Measurements from ENCODE around the gene TMEM54. TPM values are rescaled to one million over a fixed set of nuclear protein-coding genes. Genes with fewer than 3 reads are reported as not detected.

Gene TMEM54
- total and polyA plus RNA-seq, 4 experiments from 2014 or later = not detected

DNA sequence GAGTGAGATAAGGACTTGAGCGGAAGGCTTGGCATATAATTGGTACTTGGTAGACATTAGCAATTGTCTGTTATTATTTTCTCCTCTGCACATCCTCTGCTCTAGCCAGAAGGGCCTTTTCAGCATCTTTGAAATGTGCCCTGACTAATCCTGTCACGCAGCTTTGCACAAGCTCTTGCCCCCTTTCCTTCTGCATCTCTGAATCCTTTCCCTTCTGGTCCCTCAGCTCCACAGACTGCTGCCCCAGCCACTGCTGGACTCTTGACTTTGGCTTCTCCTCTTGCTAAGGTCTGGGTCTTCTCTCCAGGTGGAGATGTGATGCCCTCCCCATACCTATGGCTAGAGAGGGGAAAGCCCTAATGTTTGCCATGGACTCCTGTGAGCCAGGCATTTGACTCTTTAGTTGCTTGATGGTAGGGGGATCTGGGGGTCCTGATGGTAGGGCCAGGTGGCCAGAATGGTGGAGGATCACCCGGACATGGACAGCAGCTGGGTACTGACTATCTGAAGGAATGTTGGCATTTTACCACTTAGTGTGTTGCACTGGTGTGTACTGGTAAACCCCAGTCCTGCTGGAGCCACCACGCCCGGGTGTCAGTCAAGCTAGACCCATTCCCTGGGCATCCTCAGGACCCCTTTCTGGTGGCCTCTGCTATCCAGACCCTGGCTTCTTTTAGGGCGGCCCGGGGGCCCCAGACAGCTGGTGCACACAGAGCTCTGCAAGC lies 10.5 kb downstream of the TMEM54 start:
- H3K4me3 Mint-ChIP-seq = peak overlapping the region in 1 of 8 donors; percentile 36
- peaks cover 0 to 2% (median 0%) of the 10 kb centered on the region in 8 donors for H3K9me3 Mint-ChIP-seq
- peaks cover 5 to 14% (median 11%) of the 10 kb centered on the region in 4 donors for H3K4me1 Mint-ChIP-seq
- H3K36me3 Mint-ChIP-seq = peaks cover 0 to 6% of the 10 kb centered on the region in 2 donors
- Histone ChIP-seq H3K4me1 (ENCODE audit: insufficient read depth, low read length) (peaks cover 3% of the 10 kb centered on the region), H3K27ac (ENCODE audit: low read depth, low read length) (no peak overlapping the region), H3K4me3 (ENCODE audit: low read length in 2 of 2) (no peak overlapping the region), H3K36me3 (ENCODE audit: insufficient read depth, low read length) (no peaks in the 10 kb centered on the region), H3K9me3 (ENCODE audit: control insufficient read depth in 1 of 2, low read length in 2 of 2) (no peaks in the 10 kb centered on the region), H3K27me3 (ENCODE audit: insufficient read depth, low read length) (peaks cover 21% of the 10 kb centered on the region)
- ChIA-PET CTCF (ENCODE audit: partially characterized antibody) (interaction anchor here (0.9 kb wide), 1 partner anchor 9 kb away, joined by 3 read pairs; no protein-coding TSS in a partner anchor), POLR2A (ENCODE audit: partially characterized antibody) (no interaction called here)
- peaks cover 43 to 66% of the 10 kb centered on the region in 2 donors for H3K27me3 Mint-ChIP-seq
- no peak overlapping the region for H3K27ac Mint-ChIP-seq
- no peak for DNase-seq
- intact Hi-C loops (cut with micrococcal nuclease) = no loop called here

DNA sequence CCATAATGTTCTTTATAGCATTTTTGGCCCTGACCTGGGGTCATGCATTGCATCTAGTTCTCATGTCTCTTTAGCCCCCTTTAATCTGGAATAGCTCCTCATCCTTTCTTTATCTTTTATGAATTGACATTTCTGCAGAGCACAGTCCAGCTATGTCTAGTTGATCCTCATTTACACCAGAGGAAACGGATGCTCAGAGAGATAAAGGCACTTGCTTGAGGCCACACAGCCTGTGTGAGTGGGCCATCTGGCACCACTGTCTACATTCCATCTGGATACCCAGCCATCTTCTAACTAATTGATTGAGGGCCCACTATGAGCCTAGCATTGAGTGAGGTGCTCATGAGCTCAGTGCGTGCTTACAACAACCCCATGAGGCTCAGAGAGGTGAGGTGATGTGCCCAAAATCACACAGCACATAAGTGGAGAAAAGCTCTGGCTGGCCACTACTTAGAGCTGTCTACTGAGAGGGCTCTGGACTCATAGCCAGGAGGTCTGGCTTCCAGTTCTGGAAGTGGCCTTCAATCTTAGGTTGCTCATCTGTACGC lies 11.4 kb downstream of the TMEM54 start:
- peaks cover 23% of the 10 kb centered on the region for H3K27me3 ChIP-seq (ENCODE audit: insufficient read depth, low read length)
- H3K4me1 ChIP-seq (ENCODE audit: insufficient read depth, low read length) = peaks cover 3% of the 10 kb centered on the region
- DNase-seq = no peak
- no peak overlapping the region for H3K4me3 Mint-ChIP-seq
- peaks cover 0 to 6% of the 10 kb centered on the region in 2 donors for H3K36me3 Mint-ChIP-seq
- H3K27ac ChIP-seq (ENCODE audit: low read depth, low read length) = no peak overlapping the region
- CTCF ChIA-PET (ENCODE audit: partially characterized antibody) = interaction anchor here (0.9 kb wide), 1 partner anchor 10 kb away, joined by 3 read pairs; no protein-coding TSS in a partner anchor
- intact Hi-C loops (cut with micrococcal nuclease) = no loop called here
- peaks cover 50 to 74% of the 10 kb centered on the region in 2 donors for H3K27me3 Mint-ChIP-seq
- no peak overlapping the region for H3K27ac Mint-ChIP-seq
- peaks cover 0 to 2% (median 0%) of the 10 kb centered on the region in 8 donors for H3K9me3 Mint-ChIP-seq
- POLR2A ChIA-PET (ENCODE audit: partially characterized antibody) = no interaction called here
- no peaks in the 10 kb centered on the region for H3K9me3 ChIP-seq (ENCODE audit: control insufficient read depth in 1 of 2, low read length in 2 of 2)
- no peaks in the 10 kb centered on the region for H3K36me3 ChIP-seq (ENCODE audit: insufficient read depth, low read length)
- no peak overlapping the region for H3K4me3 ChIP-seq (ENCODE audit: low read length in 2 of 2)
- H3K4me1 Mint-ChIP-seq = peaks cover 7 to 20% (median 18%) of the 10 kb centered on the region in 4 donors

DNA sequence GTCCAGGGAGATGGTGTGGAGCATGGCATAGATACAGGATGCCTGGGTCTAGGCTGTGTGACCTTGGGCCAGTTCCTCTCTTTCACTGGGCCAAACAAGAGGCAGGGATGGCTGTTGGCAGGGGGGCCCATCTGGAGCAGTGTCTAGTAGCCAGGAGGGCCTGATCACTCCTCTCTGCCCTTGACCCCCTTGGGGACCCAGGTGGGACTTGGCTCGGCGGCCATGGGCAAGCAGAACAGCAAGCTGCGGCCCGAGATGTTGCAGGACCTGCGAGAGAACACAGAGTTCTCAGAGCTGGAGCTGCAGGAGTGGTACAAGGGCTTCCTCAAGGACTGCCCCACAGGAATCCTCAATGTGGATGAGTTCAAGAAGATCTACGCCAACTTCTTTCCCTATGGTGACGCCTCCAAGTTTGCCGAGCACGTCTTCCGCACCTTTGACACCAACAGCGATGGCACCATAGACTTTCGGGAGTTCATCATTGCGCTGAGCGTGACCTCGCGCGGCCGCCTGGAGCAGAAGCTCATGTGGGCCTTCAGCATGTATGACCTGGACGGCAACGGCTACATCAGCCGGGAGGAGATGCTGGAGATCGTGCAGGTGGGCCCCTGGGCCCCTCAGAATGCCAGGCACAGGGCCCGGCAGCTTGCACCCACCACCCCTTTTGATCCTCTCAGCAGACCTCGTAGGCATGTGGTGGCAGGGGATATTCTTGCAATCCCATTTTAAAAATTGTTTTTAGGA lies 12.3 kb downstream of the TMEM54 start:
- POLR2A ChIA-PET (ENCODE audit: partially characterized antibody) = no interaction called here

DNA sequence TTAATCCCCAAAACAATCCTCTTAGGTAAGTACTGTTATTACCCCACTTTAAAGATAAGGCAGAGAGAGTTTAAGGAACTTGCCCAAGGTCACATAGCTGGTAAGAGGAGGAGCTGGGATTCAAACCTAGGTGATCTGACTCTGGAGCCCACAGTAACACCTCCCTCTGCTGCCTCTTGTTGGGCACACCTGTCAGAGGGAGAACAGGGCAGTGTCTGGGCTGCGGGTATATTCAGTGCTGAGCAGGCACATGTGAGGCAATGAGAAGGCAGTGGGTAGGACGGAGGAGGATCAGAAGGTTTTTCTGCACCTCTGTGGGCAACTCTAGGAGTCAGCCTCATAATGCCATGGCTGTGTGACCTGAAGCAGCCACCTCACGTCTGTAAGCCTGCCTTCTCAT lies 13.1 kb downstream of the TMEM54 start:
- no peak overlapping the region for H3K4me3 ChIP-seq (ENCODE audit: low read length in 2 of 2)
- H3K36me3 ChIP-seq (ENCODE audit: insufficient read depth, low read length) = no peaks in the 10 kb centered on the region
- DNase-seq = no peak
- intact Hi-C loops (cut with micrococcal nuclease) = no loop called here
- peaks cover 0 to 6% of the 10 kb centered on the region in 2 donors for H3K36me3 Mint-ChIP-seq
- H3K27me3 Mint-ChIP-seq = peaks cover 57 to 81% of the 10 kb centered on the region in 2 donors
- H3K9me3 ChIP-seq (ENCODE audit: control insufficient read depth in 1 of 2, low read length in 2 of 2) = no peaks in the 10 kb centered on the region
- peaks cover 0 to 2% (median 0%) of the 10 kb centered on the region in 8 donors for H3K9me3 Mint-ChIP-seq
- no peak overlapping the region for H3K27ac Mint-ChIP-seq
- no peak overlapping the region for H3K4me3 Mint-ChIP-seq
- H3K27me3 ChIP-seq (ENCODE audit: insufficient read depth, low read length) = peaks cover 20% of the 10 kb centered on the region
- ChIA-PET CTCF (ENCODE audit: partially characterized antibody) (no interaction called here), POLR2A (ENCODE audit: partially characterized antibody) (no interaction called here)
- no peak overlapping the region for H3K27ac ChIP-seq (ENCODE audit: low read depth, low read length)
- H3K4me1 Mint-ChIP-seq = peaks cover 7 to 20% (median 18%) of the 10 kb centered on the region in 4 donors
- H3K4me1 ChIP-seq (ENCODE audit: insufficient read depth, low read length) = no peaks in the 10 kb centered on the region

More for the DNA sequence above, 12.3 kb downstream of the TMEM54 start:
- peaks cover 51 to 79% of the 10 kb centered on the region in 2 donors for H3K27me3 Mint-ChIP-seq
- Histone ChIP-seq H3K27ac (ENCODE audit: low read depth, low read length) (no peak overlapping the region), H3K27me3 (ENCODE audit: insufficient read depth, low read length) (peaks cover 23% of the 10 kb centered on the region), H3K36me3 (ENCODE audit: insufficient read depth, low read length) (no peaks in the 10 kb centered on the region), H3K9me3 (ENCODE audit: control insufficient read depth in 1 of 2, low read length in 2 of 2) (no peaks in the 10 kb centered on the region), H3K4me1 (ENCODE audit: insufficient read depth, low read length) (peaks cover 3% of the 10 kb centered on the region), H3K4me3 (ENCODE audit: low read length in 2 of 2) (no peak overlapping the region)
- H3K9me3 Mint-ChIP-seq = peaks cover 0 to 2% (median 0%) of the 10 kb centered on the region in 8 donors
- H3K36me3 Mint-ChIP-seq = peaks cover 0 to 6% of the 10 kb centered on the region in 2 donors
- H3K4me3 Mint-ChIP-seq = no peak overlapping the region
- DNase-seq = no peak
- H3K27ac Mint-ChIP-seq = no peak overlapping the region
- intact Hi-C loops (cut with micrococcal nuclease) = no loop called here
- CTCF ChIA-PET (ENCODE audit: partially characterized antibody) = no interaction called here
- peaks cover 7 to 20% (median 18%) of the 10 kb centered on the region in 4 donors for H3K4me1 Mint-ChIP-seq

DNA sequence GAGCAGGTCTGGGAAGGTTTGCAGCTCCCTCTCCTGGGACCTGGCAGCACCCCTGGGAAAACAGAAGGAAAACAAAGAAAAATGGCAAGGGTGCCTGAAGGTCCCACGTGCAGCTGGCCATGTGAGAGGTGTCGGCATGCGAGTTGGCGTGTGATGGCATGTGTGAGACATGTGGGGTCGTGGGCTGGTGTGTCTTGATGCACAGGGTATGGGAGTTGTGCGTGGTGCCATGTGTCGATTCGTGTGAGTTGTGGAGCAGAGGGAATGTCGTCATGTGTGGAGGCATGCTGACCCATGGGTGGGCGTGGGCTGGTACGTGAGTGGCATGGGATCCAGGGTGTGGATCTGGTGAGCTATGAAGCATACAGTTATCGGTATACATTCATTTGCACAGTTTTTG lies 13.6 kb downstream of the TMEM54 start:
- CTCF ChIA-PET (ENCODE audit: partially characterized antibody) = no interaction called here
- Histone ChIP-seq H3K4me1 (ENCODE audit: insufficient read depth, low read length) (no peaks in the 10 kb centered on the region), H3K27ac (ENCODE audit: low read depth, low read length) (no peak overlapping the region), H3K36me3 (ENCODE audit: insufficient read depth, low read length) (no peaks in the 10 kb centered on the region), H3K9me3 (ENCODE audit: control insufficient read depth in 1 of 2, low read length in 2 of 2) (no peaks in the 10 kb centered on the region), H3K4me3 (ENCODE audit: low read length in 2 of 2) (no peak overlapping the region), H3K27me3 (ENCODE audit: insufficient read depth, low read length) (peaks cover 18% of the 10 kb centered on the region)
- Mint-ChIP-seq H3K9me3 (peaks cover 0 to 2% (median 0%) of the 10 kb centered on the region in 8 donors), H3K27ac (no peak overlapping the region), H3K27me3 (peaks cover 55 to 79% of the 10 kb centered on the region in 2 donors), H3K36me3 (peaks cover 0 to 6% of the 10 kb centered on the region in 2 donors), H3K4me3 (peak overlapping the region in 1 of 8 donors; percentile 29), H3K4me1 (peaks cover 7 to 19% (median 16%) of the 10 kb centered on the region in 4 donors)
- DNase-seq = no peak
- POLR2A ChIA-PET (ENCODE audit: partially characterized antibody) = no interaction called here
- intact Hi-C loops (cut with micrococcal nuclease) = no loop called here

DNA sequence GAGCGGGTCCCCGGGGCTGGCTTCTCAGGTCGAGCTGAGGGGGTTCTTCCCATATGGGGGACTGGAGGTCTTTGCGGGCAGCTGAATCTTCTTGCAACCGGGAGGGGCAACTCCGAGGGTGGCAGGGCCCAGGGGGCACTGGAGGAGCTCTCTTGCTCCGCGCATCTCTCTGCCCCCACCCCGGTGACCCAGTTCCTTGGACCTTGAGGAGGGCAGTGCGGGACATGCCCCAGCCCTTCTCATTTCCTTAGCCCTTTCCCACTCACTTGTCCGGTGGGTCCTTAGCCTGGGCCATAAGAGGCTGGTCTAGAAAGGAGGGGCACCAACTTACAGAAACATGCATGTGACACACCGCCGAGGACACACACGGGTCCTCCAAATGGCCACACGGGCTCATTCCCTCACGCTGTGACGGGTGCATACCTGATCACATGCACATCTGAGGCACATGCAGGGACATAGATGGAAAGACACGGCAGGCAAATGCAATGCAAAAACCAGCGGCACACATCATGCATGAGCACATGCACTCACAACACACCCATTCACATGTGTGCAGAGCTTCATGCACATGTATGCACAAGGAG lies 14.3 kb downstream of the TMEM54 start:
- POLR2A ChIA-PET (ENCODE audit: partially characterized antibody) = no interaction called here
- H3K9me3 ChIP-seq (ENCODE audit: control insufficient read depth in 1 of 2, low read length in 2 of 2) = no peaks in the 10 kb centered on the region
- Mint-ChIP-seq H3K4me3 (no peak overlapping the region), H3K4me1 (peaks cover 3 to 12% (median 9%) of the 10 kb centered on the region in 4 donors), H3K27me3 (peaks cover 48 to 72% of the 10 kb centered on the region in 2 donors), H3K27ac (no peak overlapping the region), H3K9me3 (no peaks in the 10 kb centered on the region), H3K36me3 (peaks cover 0 to 6% of the 10 kb centered on the region in 2 donors)
- no peaks in the 10 kb centered on the region for H3K36me3 ChIP-seq (ENCODE audit: insufficient read depth, low read length)
- no peak overlapping the region for H3K27ac ChIP-seq (ENCODE audit: low read depth, low read length)
- CTCF ChIA-PET (ENCODE audit: partially characterized antibody) = no interaction called here
- peaks cover 11% of the 10 kb centered on the region for H3K27me3 ChIP-seq (ENCODE audit: insufficient read depth, low read length)
- H3K4me1 ChIP-seq (ENCODE audit: insufficient read depth, low read length) = no peaks in the 10 kb centered on the region
- no peak for DNase-seq
- intact Hi-C loops (cut with micrococcal nuclease) = no loop called here
- no peak overlapping the region for H3K4me3 ChIP-seq (ENCODE audit: low read length in 2 of 2)
